ENCODE results near the gene IGSF21. TPM values are rescaled to one million over a fixed set of nuclear protein-coding genes. Genes with fewer than 3 reads are reported as not detected.

Gene IGSF21
- total RNA-seq, 1 experiment from 2014 or later, result 5.2 TPM

GRCh38 chr1:18203645-18204044, 96.0 kb downstream of the IGSF21 start:
- no CpG with 5 or more reads among the region's 4 CpGs for whole genome bisulfite sequencing (ENCODE audit: extremely low coverage, insufficient read length, low lambda C conversion rate)
- Mint-ChIP-seq H3K27ac (no peak overlapping the region), H3K4me1 (peaks cover 39 to 44% of the 10 kb centered on the region in 2 experiments), H3K4me3 (no peak overlapping the region), H3K36me3 (ENCODE audit: insufficient read depth in 1 of 3, low read depth in 3 of 3) (peaks cover 3 to 9% (median 3%) of the 10 kb centered on the region in 3 experiments; a peak in 4 of 7 replicates), H3K9me3 (peaks cover 3 to 8% of the 10 kb centered on the region in 2 experiments; a peak in 2 of 5 replicates), H3K27me3 (ENCODE audit: low read depth) (no peaks in the 10 kb centered on the region)
- H3K23ac ChIP-seq (ENCODE audit: insufficient read length, low read depth, low read length), result no peak overlapping the region
- no peaks in the 10 kb centered on the region for H3K27me3 ChIP-seq (ENCODE audit: insufficient read depth, low read length)
- no peak overlapping the region for H4K5ac ChIP-seq (ENCODE audit: insufficient read length, low read depth, low read length)
- H2AK5ac ChIP-seq (ENCODE audit: insufficient read length, low read length), result no peak overlapping the region
- H4K91ac ChIP-seq (ENCODE audit: insufficient read length, low read depth, low read length), result no peak overlapping the region
- no peak for DNase-seq
- no peak overlapping the region for H3K56ac ChIP-seq (ENCODE audit: insufficient read length, low read depth, low read length)
- no peaks in the 10 kb centered on the region for H4K20me1 ChIP-seq (ENCODE audit: control insufficient read depth, insufficient read depth, insufficient read length)
- no peaks in the 10 kb centered on the region for H3K79me1 ChIP-seq (ENCODE audit: insufficient read depth, low read depth, low read length, poor library complexity, severe bottlenecking)
- no peak overlapping the region for H3K9ac ChIP-seq (ENCODE audit: extremely low read depth, insufficient read length, low read length)
- H3K79me2 ChIP-seq (ENCODE audit: insufficient read depth, low read length), result no peaks in the 10 kb centered on the region
- H2BK15ac ChIP-seq (ENCODE audit: low read depth, low read length), result no peak overlapping the region
- no peak overlapping the region for H3K4me2 ChIP-seq (ENCODE audit: insufficient read depth, insufficient read length, low read length)
- TF ChIP-seq CTCF (conservative IDR thresholded peaks at IDR 0.05), result no peak
- peaks cover 7% of the 10 kb centered on the region; the same call in 1 of the 2 replicates for H3K4me1 ChIP-seq (ENCODE audit: insufficient read depth, low read length)
- H3K18ac ChIP-seq (ENCODE audit: insufficient read length, low read depth, low read length), result no peak overlapping the region
- no peaks in the 10 kb centered on the region for H3K23me2 ChIP-seq (ENCODE audit: insufficient read length, low read depth, low read length, poor library complexity, severe bottlenecking)
- no peak overlapping the region for H3K27ac ChIP-seq (ENCODE audit: insufficient read length, low read depth, low read length)
- H2BK12ac ChIP-seq (ENCODE audit: insufficient read length, low read depth, low read length), result no peak overlapping the region
- H3K4ac ChIP-seq (ENCODE audit: low read depth, low read length), result no peak overlapping the region
- H3T11ph ChIP-seq (ENCODE audit: low read length), result no peak overlapping the region
- no peak overlapping the region for H3K14ac ChIP-seq (ENCODE audit: insufficient read depth, low read length)
- no peak overlapping the region for H4K8ac ChIP-seq (replicated peaks; ENCODE audit: insufficient read length, low read depth, low read length)
- no peak overlapping the region for H2AFZ ChIP-seq (ENCODE audit: low read length)
- H2BK20ac ChIP-seq (ENCODE audit: low read depth, low read length, poor library complexity, severe bottlenecking), result no peak overlapping the region
- H3K9me3 ChIP-seq (ENCODE audit: control insufficient read depth, low read depth, low read length), result no peaks in the 10 kb centered on the region
- H2BK120ac ChIP-seq (ENCODE audit: low read depth, low read length, poor library complexity, severe bottlenecking), result no peak overlapping the region
- no peak overlapping the region for H2BK5ac ChIP-seq (ENCODE audit: insufficient read length, low read length)

All from H9 (cell line).